Measurements from ENCODE around the gene DNM2. TPM values are rescaled to one million over a fixed set of nuclear protein-coding genes. Genes with fewer than 3 reads are reported as not detected.

DNM2 gene
- total RNA-seq, 3 donors from 2014 or later = 83.1 to 98.6 (median 84.5) TPM

DNA sequence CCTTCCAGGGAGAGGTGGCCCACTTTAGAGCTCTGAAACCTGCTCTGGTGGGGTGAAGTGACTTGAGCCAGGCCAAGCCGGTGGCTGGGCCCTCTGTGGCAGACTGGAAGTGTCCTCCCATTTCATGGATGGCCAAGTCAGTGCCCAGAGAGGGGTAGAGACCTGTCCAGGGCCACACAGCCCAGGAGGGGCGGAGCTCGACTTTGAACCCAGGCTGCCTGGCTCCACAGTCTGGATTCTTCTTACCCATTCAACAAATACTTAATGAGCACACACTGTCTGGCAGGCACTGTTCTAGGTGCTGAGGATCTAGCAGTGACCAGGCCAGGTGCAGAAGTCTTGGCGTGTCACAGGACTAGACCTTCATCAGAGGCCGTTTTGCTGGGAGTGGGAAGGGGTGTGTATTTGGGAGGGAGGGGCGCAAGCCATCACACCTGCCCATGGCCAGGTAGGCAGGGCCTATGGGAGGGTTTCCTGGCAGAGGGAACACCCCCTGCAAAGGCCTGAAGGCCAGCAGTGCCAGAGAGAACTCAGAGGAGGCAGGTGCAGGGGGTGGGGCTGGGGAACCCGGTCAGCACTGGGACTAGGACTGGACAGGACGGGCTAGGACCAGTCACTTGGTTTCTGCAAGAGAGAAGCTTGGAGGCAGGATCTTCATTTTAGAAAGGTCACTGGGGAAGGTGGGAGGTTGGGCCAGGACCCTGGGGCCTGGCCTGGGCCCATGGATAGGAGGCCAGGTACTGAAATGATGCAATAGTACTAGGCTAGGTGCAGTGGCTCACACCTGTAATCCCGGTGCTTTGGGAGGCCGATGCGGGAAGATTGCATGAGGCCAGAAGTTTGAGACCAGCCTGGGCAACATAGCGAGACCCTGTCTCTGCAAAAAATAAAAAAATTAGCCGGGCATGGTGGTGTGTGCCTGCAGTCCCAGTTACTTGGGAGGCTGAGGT is 31.8 kb downstream of the DNM2 start:
- no peak for DNase-seq (ENCODE audit: low spot score in 2 of 2)
- TF ChIP-seq POLR2AphosphoS5 (IDR thresholded peaks at IDR 0.05) = no peak
- TF ChIP-seq, protein P1, sequence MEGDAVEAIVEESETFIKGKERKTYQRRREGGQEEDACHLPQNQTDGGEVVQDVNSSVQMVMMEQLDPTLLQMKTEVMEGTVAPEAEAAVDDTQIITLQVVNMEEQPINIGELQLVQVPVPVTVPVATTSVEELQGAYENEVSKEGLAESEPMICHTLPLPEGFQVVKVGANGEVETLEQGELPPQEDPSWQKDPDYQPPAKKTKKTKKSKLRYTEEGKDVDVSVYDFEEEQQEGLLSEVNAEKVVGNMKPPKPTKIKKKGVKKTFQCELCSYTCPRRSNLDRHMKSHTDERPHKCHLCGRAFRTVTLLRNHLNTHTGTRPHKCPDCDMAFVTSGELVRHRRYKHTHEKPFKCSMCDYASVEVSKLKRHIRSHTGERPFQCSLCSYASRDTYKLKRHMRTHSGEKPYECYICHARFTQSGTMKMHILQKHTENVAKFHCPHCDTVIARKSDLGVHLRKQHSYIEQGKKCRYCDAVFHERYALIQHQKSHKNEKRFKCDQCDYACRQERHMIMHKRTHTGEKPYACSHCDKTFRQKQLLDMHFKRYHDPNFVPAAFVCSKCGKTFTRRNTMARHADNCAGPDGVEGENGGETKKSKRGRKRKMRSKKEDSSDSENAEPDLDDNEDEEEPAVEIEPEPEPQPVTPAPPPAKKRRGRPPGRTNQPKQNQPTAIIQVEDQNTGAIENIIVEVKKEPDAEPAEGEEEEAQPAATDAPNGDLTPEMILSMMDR (IDR thresholded peaks at IDR 0.05) = no peak
- TF ChIP-seq POLR2A (IDR thresholded peaks at IDR 0.05) = no peak
- Histone ChIP-seq H3K27me3 (no peaks in the 10 kb centered on the region), H3K4me3 (no peak overlapping the region), H3K36me3 (no peaks in the 10 kb centered on the region), H3K4me1 (peaks cover 3 to 31% of the 10 kb centered on the region in 2 donors), H3K9me3 (no peaks in the 10 kb centered on the region), H3K27ac (peak overlapping the region; percentile 66 to 73)
- intact Hi-C loops (cut with DNase I; ENCODE audit: low total_unique reads) = no loop called here

DNA sequence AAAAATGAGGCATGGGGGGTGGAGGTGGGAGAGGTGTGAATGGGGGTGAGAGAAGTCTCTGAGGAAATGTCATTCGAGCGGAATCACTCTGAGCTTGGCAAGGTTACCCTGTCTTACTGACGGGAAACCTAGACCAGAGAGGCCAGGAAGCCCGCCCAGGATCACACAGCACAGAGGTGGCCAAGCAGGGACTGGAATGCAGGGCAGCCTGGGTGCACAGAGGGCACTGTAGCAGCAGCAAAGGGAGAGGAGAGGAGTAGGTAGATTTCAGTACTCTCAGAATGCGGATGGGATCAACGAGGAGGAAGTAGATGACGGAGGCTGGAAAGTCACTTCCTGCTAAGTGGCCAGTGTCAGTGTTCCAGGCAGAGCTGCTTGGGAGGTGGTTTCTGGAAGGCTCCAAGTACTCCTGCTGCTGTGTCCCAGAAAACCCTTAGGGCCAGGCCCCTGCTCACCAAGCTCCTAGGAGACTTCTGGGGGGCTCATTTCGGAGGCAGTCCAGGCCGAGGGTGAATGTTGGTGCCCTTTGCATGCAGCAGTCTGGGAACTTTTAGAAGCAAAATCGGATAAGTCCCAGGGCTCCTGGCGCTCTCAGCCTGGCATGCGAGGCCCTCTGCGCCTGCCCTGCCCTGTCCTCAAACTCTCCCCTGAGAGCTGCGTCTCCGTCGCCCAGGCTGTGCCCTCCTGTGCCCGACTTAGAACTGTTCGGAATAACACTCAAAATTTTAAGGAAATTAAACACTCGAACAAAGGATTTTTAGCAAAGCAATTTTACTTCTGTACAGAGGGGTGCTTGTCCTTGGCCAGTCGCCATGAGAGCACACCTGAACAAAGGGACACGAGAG is 33.5 kb downstream of the DNM2 start:
- Histone ChIP-seq H3K27ac (peak overlapping the region; percentile 83 to 89), H3K36me3 (no peaks in the 10 kb centered on the region), H3K4me1 (peaks cover 3 to 31% of the 10 kb centered on the region in 2 donors), H3K27me3 (no peaks in the 10 kb centered on the region), H3K4me3 (peak overlapping the region in 1 of 3 donors; percentile 21), H3K9me3 (no peaks in the 10 kb centered on the region)
- TF ChIP-seq POLR2AphosphoS5 (IDR thresholded peaks at IDR 0.05) = no peak
- no peak for TF ChIP-seq POLR2A (IDR thresholded peaks at IDR 0.05)
- TF ChIP-seq, protein P1 (IDR thresholded peaks at IDR 0.05) = no peak
- intact Hi-C loops (cut with DNase I; ENCODE audit: low total_unique reads) = no loop called here
- DNase-seq (ENCODE audit: low spot score in 2 of 2) = peak in 1 of 2 donors; percentile 28

DNA sequence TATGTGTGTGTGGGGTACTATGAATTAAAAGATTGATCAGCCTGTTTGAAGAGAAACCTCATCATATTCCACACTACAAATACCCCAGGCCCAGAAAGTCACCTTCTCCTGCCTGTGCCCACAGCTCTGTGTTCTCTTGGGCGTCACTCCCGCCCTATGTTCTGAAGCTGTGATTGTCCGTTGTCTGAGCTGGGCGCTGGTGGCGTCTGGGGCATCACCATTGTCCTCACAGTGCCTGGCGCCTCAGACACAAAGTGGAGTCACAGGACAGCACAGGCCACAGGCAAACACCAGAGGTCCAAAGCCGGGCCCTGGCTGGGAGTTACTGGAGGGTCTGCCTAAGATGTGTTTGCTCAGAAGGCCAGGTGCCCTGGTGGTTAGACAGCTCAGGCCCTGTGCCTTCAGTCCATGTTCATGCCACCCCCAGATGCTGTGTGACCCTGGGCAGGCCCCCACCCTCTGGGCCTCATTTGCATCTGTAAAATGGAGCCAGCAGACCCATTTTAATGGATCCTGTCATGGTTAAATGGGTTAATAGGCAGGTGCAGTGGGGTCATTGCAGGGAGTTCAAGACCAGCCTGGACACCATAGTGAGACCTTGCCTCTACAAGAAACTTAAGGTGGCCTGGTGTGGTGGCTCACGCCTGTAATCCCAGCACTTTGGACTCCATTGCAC is 34.5 kb downstream of the DNM2 start:
- DNase-seq (ENCODE audit: low spot score in 2 of 2) = no peak
- no peaks in the 10 kb centered on the region for H3K9me3 ChIP-seq
- H3K36me3 ChIP-seq = no peaks in the 10 kb centered on the region
- TF ChIP-seq POLR2AphosphoS5 (IDR thresholded peaks at IDR 0.05) = no peak
- TF ChIP-seq, protein P1 (IDR thresholded peaks at IDR 0.05) = no peak
- TF ChIP-seq POLR2A (IDR thresholded peaks at IDR 0.05) = no peak
- H3K4me1 ChIP-seq = peaks cover 3 to 27% of the 10 kb centered on the region in 2 donors
- H3K27me3 ChIP-seq = no peaks in the 10 kb centered on the region
- intact Hi-C loops (cut with DNase I; ENCODE audit: low total_unique reads) = no loop called here
- H3K27ac ChIP-seq = peak overlapping the region; percentile 83 to 89
- H3K4me3 ChIP-seq = no peak overlapping the region

DNA sequence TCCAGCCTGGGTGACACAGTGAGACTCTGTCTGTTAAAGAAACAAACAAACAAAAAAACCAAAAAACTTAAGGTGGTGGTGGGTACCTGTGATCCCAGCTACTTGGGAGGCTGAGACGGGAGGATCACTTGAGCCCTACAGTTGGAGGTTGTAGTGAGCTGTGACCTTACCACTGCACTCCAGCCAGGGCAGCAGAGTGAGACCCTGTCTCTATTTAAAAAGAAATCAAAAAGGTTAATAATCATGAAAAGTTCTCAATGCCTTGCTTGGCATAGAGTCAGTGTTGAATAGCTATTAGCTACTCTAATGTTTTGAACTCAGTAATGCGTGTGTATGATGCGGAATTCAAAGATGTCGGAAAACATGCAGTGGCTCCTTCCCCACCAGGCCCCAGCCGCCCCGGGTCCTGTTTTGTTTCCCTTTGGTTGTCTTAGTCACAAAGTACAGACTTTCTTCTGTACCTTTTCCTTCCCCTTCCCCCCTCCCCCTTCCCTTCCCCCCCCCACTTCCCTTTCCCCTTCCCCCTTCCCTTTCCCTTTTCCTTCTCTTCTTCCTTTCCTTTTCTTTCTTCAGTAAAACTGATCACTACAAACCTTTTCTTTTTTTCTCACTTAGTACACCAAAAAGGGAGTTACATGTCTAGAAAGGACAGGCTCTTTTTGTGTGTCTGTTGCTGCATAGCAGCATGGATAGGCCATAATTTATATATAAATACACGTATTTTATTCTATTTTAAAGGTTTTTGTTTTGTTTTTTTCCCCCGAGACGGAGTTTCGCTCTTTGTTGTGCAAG is 35.2 kb downstream of the DNM2 start:
- DNase-seq (ENCODE audit: low spot score in 2 of 2) = no peak
- Histone ChIP-seq H3K4me1 (peaks cover 3 to 21% of the 10 kb centered on the region in 2 donors), H3K27ac (peak overlapping the region; percentile 29 to 83), H3K27me3 (no peaks in the 10 kb centered on the region), H3K9me3 (no peaks in the 10 kb centered on the region), H3K4me3 (no peak overlapping the region), H3K36me3 (no peaks in the 10 kb centered on the region)
- intact Hi-C loops (cut with DNase I; ENCODE audit: low total_unique reads) = no loop called here
- no peak for TF ChIP-seq POLR2A (IDR thresholded peaks at IDR 0.05)
- no peak for TF ChIP-seq POLR2AphosphoS5 (IDR thresholded peaks at IDR 0.05)
- TF ChIP-seq, protein P1 (IDR thresholded peaks at IDR 0.05) = no peak
